Cardiac muscle cell (in vitro differentiated cells and primary cell): ENCODE data around the gene SMIM20. TPM values are rescaled to one million over a fixed set of nuclear protein-coding genes. Genes with fewer than 3 reads are reported as not detected.

Source experiments
- DNase-seq, 2 donors: peaks; one replicate each; pipeline versions ENCODE4 v3.0.0 to v3.0.0-alpha.2; 2010 to 2017; ENCODE audit warnings: low read depth in 1 of 2, low spot score in 1 of 2
- H3K27ac ChIP-seq: fragments of 200-600 bp; sonication (generic); 2 replicates; pipeline ENCODE4 v1.5.1; 2016
- H3K27me3 ChIP-seq: fragments of 200-600 bp; sonication (generic); 2 replicates; pipeline ENCODE4 v1.6.0; 2016; ENCODE audit warnings: control low read depth
- H3K36me3 ChIP-seq: fragments of 200-600 bp; sonication (generic); 2 replicates; pipeline ENCODE4 v1.5.1; 2016; ENCODE audit warnings: control low read depth
- H3K4me1 ChIP-seq: fragments of 200-600 bp; sonication (generic); 2 replicates; pipeline ENCODE4 v1.8.1; 2017; ENCODE audit warnings: low read depth, mild to moderate bottlenecking, mixed run types
- H3K4me3 ChIP-seq: fragments of 200-600 bp; sonication (generic); 2 replicates; pipeline ENCODE4 v1.5.1; 2016; ENCODE audit warnings: mild to moderate bottlenecking
- H3K9me3 ChIP-seq: fragments of 200-600 bp; sonication (generic); 2 replicates; pipeline ENCODE4 v1.5.1; 2017; ENCODE audit warnings: low read depth, mild to moderate bottlenecking, control low read depth
- CTCF ChIP-seq: IDR thresholded peaks from 2 replicates; pipeline ENCODE4 v1.5.1; 2012; ENCODE audit warnings: low read depth, mild to moderate bottlenecking, low read length
- polyA plus RNA-seq: library from polyadenylated mRNA; unstranded; fragments of >200 nt; fragmentation: Nextera tagmentation; extraction: Ambion mirVana; gene quantifications from 2 replicates; pipeline ENCODE4 v1.2.1, GENCODE V29; 2016
- total RNA-seq: library from RNA; depleted of rRNA; stranded (reverse); fragments of >200 nt; gene quantifications from 2 replicates; pipeline ENCODE4 v1.2.3, GENCODE V29; 2016

SMIM20 gene
- total and polyA plus RNA-seq, 2 experiments from 2014 or later: 27.5 to 59.1 TPM

DNA sequence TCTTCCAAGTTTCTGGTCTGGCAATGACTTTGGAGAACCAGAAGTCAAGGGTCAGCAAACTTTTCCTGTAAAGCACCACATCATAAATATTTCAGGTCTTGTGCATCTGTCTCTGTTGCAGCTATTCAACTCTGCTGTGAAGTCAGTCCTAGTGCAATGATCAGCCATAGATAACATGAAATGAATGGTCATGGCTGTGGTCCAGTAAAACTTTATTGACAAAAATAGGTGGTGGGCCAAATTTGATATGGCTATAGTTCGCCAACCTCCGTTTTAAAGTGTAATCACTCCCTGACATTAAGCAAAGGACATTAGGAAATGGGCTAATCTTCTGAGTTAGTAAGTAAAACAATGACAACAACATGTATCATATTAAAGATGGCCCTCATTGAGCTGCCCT is 30.5 kb upstream of the SMIM20 start:
- no peak overlapping the region for H3K27ac ChIP-seq

GRCh38 chr4:25884031-25884782 is 29.8 kb upstream of the SMIM20 start:
- Histone ChIP-seq H3K27ac (no peak overlapping the region), H3K27me3 (no peaks in the 10 kb centered on the region), H3K36me3 (no peaks in the 10 kb centered on the region), H3K4me3 (no peak overlapping the region), H3K4me1 (no peaks in the 10 kb centered on the region), H3K9me3 (no peaks in the 10 kb centered on the region)
- peak in 1 of 2 donors; percentile 66 for DNase-seq
- TF ChIP-seq CTCF: no peak

More for the DNA sequence above, 30.5 kb upstream of the SMIM20 start:
- Histone ChIP-seq H3K4me3 (no peak overlapping the region), H3K9me3 (no peaks in the 10 kb centered on the region), H3K27me3 (no peaks in the 10 kb centered on the region), H3K36me3 (no peaks in the 10 kb centered on the region), H3K4me1 (no peaks in the 10 kb centered on the region)
- TF ChIP-seq CTCF: no peak
- DNase-seq: no peak

DNA sequence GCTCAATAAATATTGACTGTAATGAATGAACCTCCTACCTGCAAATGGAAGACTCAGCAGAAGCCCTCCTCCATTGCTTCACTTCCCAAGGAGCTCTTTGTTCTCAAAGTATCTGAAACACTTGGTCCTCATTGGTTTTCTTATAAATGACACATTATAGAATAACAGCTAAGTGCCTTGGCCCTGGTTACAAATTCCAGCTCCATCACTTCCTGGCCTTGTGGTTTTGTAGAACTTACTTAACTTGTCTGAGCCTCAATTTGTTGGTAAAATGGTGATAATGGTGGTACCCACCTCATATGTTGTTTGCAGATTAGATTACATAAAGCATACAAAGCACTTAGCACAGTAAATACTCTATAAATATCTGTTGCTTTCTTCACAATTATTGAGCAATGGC is 25.2 kb upstream of the SMIM20 start:
- no peaks in the 10 kb centered on the region for H3K27me3 ChIP-seq
- no peak overlapping the region for H3K4me3 ChIP-seq
- H3K4me1 ChIP-seq: peaks cover 4% of the 10 kb centered on the region
- peak in 1 of 2 donors; percentile 52 for DNase-seq
- H3K36me3 ChIP-seq: no peaks in the 10 kb centered on the region
- H3K27ac ChIP-seq: no peak overlapping the region
- no peak for TF ChIP-seq CTCF
- no peaks in the 10 kb centered on the region for H3K9me3 ChIP-seq

DNA sequence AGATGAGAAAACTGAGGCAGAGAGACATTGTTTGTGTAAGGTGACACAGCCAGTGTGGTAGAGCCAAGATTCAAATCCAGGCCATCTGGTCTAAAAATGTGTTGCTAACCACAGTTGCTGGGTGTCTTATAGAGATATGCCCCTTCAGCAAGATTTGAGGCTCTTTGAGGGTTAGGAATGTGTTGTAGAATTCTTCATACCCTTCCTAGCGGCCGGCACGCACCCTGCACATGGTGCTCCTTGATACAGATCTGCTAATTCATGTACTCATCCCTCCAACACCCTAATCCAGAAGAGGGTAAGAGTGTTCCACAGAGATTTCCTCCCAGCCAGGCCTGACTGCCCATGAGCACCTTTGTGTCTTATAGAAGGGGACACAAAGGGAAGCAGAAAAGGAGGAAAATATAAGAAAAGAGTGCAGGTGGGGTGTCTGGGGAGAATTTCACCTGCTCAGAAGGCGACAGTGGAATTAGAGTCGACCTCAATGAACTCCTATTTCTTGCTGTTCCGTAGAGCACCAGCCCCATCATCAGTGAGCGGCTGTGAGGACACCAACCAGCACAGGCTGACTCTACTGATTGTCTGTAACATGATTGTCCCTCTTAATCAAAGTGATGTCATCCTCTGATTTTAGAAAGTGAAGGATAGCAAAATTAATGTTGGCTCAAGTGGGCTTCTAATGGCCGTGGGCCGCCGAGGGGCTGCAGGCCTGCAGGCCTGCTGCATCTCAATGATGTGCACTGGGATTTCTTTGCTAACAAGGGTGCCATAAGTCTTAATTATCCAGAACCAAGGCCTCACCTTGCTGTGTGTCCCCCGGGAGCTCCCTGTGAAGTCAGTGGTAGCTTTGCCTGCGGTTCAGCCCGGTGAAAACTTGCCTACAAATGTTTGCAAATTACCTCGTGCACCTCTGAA is 24.2 kb upstream of the SMIM20 start:
- DNase-seq: no peak
- Histone ChIP-seq H3K9me3 (no peaks in the 10 kb centered on the region), H3K36me3 (no peaks in the 10 kb centered on the region), H3K4me3 (no peak overlapping the region), H3K27me3 (no peaks in the 10 kb centered on the region), H3K4me1 (peaks cover 4% of the 10 kb centered on the region), H3K27ac (no peak overlapping the region)
- no peak for TF ChIP-seq CTCF

- H3K27me3 ChIP-seq: no peaks in the 10 kb centered on the region
- H3K9me3 ChIP-seq: no peaks in the 10 kb centered on the region
- H3K36me3 ChIP-seq: no peaks in the 10 kb centered on the region
- H3K4me3 ChIP-seq: no peak overlapping the region
- no peak overlapping the region for H3K27ac ChIP-seq
- TF ChIP-seq CTCF: no peak
- H3K4me1 ChIP-seq: peaks cover 4% of the 10 kb centered on the region
- DNase-seq: peak in 1 of 2 donors; percentile 28
Measured at GRCh38 chr4:25890571-25891485, 23.2 kb upstream of the SMIM20 start.
